GM18909 (cell line): Measurements from ENCODE around the gene NKAIN4.

ENCODE experiments used
- ATAC-seq: cut with Tn5 transposase; IDR thresholded peaks from one replicate; pipeline ENCODE4 v1.9.1; 2021; ENCODE audit warnings: mild to moderate bottlenecking; ENCODE audit not compliant: unreplicated experiment, poor library complexity

Gene NKAIN4

DNA sequence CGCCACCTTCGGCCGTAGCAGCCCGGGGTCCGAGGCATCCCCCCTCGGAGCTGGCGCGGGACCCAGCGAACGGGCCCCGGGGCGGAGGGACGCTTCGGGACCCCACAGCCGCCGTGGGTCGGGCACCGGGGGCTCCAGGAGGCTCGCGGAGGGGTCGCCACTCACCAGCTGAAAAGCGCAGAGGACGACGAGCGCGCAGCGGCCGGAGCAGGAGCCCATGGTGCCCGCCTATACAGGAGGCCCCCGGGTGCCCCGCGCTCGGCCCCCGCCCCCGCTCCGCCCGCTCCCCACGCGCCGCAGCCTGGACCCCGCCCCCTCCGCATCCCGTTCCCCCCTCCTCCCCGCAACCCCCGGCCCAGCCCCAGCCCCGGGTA, at the start of gene NKAIN4:
NKAIN4 (minus strand) TSS at position 232 of the 374 bp plus-strand sequence; CDS start at position 219, 13 bp downstream.
- no peak for ATAC-seq

DNA sequence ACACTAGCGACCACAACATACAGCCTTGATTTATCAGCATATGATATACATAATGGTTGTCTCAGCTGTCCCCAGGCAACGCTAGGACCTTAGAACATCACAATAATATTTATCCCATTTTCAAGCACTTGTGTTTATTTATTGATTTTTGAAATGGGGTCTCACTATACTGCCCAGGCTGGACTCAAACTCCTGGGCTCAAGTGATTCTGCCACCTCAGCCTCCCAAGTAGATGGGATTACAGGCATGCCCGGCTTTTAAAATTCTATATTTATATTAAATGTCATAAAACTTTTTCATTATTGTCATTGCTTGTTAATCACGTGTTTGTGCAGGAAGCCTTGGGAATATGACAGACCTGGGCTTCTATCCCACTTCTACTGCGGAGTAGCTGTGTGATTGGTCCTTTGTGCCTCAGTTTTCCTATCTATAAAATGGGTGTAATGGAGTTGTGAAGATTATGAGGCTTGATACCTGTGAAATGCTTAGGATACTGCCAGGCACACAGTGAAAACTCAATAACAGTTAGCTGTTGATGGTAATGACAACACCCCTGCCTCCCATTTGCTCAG, 48.9 kb upstream of the NKAIN4 start:
- no peak for ATAC-seq

DNA sequence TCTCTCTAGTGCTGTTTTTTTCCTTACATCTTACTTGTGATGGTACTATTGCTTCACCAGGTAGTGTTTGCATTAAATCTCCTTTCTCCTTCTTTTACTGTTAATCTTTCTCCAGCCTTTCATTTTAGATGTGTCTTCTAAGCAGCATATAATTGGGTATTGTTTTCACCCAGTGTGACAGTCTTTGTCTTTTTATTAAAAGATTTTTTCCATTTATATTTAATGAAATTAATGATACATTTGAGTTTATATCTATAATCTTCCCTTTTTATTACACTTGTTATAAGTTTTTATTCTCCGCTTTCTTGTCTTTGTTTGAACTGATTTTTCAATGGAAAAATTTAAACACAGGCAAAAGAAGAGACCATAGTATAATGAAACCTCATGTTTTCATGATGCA, 47.4 kb upstream of the NKAIN4 start:
- ATAC-seq: no peak

DNA sequence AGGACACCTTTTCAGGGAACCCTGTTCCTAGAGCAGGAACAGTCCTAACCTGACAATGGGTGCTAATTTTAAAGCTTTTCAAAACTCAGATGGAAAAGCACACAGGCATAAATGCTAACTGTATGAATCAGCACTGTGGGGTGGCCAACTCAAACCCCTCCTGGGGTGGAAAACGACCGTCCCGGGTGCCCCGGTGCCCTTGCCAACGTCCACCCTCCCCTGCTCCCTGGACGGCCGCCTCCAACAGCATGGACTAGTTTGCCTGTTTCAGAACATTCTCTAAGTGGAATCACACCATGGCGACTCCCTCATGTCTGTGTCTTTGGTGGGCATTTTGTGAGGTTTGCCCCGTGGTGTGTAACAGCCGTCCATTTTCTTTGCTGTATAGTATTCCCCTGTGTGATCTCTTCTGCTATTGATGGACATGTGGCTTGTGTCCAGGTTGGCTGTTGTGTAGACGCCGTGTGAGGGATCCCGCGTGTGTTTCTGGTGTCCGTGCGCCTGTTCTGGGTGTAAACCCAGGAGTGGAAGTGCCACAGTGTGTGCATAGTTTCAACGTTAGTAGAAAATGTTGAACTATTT, 44.6 kb upstream of the NKAIN4 start:
- no peak for ATAC-seq

DNA sequence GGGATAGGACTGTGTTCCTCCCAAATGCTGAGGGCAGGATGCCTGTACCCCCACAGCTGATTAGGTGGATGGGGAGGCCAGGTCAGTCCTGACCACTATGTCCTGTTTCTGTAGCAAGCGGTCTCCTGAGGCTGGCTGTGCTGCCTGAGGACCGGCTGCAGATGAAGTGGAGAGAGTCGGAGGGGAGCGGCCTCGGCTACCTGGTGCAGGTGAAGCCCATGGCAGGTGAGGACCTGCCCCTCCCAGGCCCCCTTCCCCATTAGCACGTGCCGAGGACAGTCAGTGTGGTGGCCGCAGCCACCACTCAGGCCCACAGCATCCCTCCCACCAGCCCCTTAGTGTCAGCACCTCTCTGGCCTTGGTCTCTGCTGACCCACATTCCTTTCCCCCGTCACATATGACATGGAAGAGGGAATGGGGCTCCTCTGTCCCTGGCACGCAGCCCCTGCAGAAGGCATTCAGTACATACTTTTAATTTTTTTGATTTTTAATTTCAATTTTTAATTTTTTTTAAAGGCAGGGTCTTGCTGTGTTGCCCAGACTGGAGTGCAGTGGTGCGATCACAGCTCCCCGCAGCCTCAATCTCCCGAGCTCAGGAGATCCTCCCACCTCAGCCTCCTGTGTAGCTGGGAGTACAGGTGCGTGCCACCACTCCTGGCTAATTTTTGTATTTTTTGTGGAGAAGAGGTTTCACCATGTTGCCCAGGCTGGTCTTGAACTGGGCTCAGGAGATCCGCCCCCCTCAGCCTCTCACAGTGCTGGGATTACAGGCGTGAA, 43.7 kb upstream of the NKAIN4 start:
- no peak for ATAC-seq

DNA sequence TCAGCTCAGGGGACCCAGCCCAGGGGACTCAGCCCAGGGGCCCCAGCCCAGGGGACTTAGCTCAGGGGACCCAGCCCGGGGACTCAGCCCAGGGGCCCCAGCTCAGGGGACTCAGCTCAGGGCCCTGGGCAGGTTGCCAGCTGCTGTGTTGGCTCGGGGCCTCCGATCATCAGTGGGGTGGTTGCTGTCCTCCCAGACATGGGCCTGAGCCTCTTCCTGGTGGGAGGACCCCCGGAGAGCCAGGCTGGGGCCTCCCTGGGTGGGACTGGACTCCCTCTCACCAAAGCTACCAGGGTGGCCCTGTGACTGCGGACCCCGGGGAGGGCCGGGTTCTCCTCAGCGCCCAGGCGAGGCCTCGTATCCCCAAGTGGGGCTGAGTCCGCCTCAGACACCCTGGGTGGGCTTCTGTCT, 43.1 kb upstream of the NKAIN4 start:
- no peak for ATAC-seq

DNA sequence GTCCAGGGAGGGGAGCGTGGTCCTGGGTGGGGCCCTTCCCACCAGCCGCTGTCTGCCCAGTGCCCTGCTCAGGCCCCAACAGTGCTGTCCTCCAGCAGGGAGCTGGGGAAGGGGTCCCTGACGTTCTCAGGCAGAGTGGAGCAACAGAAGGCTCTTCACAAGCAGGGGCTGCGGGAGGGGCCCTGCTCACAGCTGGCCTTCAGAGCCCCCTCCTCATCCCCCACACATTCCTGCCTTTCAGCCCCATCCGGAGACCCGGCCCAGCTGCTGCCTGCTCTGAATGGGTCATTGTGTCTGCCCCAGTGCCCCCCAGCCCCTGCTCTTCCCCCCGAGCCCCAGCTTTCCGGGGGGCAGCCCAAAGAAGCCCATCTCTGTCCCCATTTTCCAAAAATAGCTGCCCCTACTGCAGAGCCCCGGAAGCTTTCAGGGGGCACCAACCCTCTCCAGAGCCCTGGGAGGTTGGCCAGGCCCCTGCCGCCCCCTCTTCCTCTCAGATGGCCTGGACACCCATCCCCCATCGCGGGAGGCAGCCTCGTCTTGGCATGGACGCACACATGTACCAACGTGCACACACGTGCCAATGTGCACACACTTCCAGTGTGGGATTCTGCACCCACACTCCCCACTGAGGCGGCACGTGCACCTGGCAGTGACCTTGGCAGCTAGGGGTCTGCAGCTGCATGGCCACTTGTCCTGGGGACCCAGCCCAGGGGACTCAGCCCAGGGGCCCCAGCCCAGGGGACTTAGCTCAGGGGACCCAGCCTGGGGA, 42.5 kb upstream of the NKAIN4 start:
- ATAC-seq: no peak

DNA sequence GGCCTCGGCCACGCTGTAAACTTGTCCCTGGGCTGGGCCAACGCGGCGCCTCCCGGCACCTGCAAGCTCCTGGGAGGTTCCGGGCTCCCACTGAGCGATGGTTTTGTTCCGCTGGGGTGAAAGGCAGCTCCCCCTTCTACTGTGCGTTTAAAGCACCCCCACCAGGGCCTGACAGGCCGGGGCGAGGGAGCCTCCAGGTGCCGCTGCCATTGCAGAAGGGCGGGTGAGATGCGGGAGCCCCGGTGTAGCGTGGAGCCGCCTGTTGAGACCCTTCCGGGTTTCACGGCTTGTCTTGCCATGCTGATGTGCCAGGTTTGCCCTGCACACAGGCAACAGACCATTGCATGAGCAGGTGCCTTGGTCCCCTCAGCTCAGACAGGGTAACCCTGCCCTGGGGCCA, 41.6 kb upstream of the NKAIN4 start:
- ATAC-seq: no peak

DNA sequence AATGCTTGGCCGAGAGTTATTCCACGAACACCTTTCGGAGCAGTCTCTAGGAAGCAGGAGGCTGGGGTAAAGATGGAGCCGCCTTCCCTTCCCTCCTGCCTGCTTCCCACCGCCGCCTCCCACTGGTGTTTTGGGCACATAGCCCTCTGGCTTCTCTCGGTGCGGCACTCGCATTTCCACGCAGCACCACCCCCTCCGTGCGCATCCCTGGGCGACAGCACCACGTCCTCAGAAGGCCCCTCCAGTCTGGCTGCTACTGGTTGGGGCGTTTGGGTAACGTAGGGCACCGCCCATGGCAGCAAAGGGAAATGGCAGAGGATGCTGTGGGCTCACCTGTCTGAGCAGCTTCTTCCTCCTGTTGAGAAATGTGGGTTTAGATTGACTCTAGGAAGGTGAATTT, 41.2 kb upstream of the NKAIN4 start:
- ATAC-seq: no peak

DNA sequence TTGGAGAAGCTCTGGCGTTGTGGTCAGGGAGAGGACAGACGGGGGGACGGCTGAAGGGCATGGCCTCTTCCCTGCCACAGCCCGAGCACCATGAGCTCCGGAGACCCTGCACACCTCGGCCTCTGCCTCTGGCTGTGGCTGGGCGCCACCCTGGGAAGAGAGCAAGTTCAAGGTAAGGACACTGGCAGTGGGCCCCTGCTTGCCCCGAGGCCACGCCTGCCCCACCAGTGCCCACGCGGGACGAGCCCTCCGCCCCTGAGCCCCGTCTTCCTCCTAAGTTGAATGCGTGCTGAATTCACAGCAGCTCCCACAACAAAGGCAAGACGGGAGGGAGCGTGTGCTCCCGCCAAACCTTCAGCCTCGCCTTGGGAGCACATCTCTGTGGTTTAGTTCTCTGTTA, 40.8 kb upstream of the NKAIN4 start:
- ATAC-seq: no peak

DNA sequence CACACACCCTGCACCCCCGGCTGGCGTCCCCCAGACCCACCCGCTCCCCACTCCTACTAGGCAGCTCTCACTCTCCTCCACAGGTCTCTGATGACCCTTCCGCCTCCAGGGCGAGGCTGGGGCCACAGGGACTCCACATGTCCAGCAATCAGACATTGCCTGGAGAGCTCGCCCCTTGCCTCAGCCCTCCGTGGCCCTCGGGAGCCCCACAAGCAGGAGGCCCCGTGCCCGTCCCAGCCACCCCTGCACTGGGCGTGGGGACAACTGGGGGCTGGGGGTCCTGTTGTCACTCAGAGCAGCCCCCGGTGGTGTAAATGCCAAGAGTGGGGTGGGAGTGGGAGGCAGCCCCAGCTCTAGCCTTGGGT, 40.3 kb upstream of the NKAIN4 start:
- no peak for ATAC-seq

DNA sequence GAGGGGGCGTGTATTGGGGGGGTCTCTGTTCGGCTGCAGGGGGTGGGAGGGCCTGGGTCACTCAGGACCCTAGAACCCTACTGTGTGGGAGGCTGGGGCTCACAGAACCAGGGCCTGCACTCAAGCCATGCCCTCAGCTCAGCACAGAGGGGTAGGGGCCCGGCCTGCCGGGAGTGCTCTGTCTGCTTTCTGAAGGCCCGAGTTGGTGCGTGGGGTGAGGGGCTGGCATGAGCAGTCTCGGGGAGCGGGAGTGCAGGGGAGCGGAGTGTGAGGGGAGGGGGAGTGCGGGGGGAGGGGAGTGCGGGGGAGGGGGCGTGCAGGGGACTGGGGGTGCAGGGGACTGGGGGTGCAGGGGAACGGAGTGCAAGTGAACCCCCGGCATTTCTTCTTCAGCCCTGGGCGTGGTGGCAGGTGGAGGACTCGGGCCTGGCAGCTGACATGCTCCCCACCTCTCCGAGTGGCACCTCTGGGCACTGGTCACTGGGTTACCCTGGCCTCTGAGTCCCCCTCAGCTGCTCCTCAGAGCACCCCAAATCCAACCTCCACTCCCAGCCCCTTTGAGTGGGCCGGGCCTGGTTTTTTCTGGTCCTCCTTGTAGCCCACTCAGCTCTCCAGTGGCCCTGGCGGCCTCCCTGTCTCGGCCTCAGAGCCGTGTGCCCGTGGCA, 39.7 kb upstream of the NKAIN4 start:
- ATAC-seq: no peak

DNA sequence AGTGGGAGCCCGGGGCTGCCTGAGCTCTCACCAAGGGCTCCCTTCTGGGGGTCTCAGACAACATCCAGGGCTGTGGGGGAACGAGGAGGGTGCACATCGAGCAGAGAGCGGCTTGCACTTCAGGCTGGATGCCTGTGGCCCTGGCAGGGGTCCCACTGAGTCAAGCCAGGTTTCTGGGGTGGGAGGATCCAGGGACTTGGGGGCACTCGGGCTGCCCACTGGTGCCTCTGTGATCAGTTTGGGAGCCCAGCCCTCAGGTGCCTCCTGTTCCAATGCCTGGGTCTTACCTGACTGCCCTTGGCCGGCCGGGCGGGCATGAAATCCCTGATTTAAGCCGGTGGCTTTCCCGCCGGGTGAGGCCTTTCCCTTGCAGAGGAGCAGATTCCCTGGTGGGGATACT, 39.2 kb upstream of the NKAIN4 start:
- ATAC-seq: no peak

DNA sequence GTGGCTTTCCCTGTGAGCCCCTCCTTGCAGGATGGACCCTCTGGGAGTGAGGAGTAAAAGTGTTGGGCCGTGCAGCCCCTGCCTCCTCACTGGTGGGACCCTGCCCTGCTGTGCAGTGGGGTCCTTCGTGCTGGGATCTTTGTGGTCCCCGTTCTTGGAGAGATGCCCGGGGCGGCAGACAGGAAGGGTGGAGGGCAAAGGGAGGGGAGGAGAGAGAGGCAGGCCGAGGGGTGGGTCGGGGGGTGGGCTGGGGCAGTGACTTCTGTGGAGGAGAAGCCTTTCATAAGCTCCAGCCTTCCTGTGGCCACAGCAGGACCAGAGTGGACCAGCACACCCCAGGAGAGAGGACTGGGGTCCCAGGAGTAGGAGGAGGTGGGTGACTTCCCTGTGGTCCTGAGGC, 38.6 kb upstream of the NKAIN4 start, which contains the start of gene COL20A1:
COL20A1 (plus strand) TSS at position 283 of the 400 bp plus-strand sequence. CDS start 1,922 bp downstream, outside the sequence.
- ATAC-seq: no peak

DNA sequence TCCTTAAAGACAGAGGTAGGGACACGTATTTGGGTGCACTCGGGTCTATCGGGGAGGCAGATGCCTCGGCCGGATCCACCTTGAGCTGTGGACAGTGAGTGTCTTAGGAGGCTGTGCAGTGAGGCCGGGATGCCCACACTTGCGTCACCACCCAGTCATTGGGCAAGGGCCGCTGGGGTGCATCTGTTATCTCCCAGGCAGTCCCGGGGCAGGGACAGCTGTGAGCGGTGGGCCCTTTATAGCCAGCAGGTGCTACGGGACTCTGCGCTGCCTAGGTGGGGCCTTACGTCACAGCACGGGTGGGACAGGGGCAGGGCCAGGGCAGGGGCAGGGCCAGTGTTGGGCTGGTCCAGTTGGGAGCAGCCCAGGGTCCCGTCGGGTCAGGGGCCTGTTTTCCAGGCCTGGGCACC, 38.0 kb upstream of the NKAIN4 start:
- no peak for ATAC-seq

DNA sequence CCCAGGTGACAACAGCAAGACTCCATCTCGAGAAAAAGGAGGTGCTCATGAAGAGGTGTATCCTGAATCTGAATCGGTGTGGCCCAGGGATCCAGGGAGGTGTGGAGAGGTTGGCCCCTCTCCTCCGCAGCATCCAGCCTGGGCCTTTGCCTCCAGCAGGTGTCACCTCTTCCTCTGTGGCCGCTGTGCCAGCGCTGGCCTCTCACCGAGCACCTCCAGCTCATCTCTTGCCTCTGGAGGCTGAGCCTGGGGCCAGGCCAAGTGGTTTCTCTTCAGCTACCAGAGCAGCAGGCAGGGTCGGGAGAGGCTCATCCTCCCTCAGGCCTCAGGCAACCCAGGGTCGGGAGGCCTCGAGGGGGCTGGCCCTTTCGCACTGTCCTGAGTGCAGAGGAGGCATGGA, 37.5 kb upstream of the NKAIN4 start:
- no peak for ATAC-seq

DNA sequence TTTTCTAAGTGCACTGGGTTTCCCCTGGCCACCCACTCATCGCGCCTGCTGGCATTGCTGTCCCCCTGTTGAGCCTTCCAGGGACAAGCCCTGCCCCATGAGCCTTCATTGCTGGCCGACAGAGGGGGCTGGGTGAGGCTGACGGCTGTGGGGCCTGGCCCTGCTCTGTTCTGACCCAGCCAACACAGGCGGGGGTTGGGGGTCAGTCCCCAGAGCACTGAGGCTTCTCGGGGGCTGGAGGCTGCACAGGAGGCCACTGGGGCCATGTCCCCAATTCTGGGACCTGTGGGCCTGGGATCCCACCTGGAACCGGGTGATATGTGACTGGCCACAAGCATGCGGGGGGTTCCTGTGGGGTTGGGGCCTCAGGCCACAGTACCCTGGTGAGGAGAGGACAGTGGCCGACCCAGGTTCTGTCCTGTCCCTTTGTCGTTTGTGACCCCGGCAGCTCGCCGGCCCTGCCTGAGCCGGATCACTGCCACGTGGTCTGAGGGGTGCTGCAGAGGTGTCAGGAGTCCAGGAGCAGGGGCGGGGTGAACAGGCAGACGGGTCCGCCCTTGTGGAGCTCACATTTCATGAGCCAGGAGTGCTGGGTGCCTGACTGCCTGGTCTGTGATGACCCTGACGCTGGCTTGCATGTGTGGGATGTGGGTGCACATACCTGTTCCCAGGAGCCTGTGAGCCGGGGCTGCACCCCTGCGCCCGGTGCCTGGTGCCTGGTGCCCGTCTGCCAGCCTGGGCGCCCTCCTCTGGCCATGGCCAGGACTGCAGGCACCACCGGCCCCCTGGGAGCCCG, 36.6 kb upstream of the NKAIN4 start:
- ATAC-seq: no peak

DNA sequence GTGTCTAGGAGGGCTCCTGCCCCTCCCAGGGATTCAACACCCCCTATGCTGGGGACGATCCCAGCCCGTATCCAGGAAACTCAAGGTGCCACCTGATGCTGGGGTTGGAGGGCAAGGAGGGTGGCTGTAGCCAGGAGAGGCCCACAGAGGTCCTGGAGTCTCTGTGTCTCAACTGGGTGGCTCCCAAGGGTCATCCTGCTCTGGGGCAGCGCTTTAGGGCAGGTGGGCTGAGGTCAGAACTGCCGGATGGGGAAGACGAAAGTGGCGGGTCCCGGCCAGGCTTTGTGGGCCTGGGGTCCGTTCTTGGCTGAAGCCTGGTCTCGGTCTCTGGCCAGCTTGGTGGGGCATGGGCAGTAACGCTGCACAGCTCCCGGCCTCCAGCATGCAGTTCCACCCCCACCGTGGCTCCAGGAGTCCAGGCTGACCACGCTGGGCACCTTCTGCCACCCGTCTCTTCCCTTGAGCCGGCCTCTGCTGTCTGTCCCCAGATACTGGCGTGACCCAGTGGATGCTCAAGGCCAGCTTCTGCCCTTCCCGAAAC, 35.9 kb upstream of the NKAIN4 start:
- no peak for ATAC-seq

DNA sequence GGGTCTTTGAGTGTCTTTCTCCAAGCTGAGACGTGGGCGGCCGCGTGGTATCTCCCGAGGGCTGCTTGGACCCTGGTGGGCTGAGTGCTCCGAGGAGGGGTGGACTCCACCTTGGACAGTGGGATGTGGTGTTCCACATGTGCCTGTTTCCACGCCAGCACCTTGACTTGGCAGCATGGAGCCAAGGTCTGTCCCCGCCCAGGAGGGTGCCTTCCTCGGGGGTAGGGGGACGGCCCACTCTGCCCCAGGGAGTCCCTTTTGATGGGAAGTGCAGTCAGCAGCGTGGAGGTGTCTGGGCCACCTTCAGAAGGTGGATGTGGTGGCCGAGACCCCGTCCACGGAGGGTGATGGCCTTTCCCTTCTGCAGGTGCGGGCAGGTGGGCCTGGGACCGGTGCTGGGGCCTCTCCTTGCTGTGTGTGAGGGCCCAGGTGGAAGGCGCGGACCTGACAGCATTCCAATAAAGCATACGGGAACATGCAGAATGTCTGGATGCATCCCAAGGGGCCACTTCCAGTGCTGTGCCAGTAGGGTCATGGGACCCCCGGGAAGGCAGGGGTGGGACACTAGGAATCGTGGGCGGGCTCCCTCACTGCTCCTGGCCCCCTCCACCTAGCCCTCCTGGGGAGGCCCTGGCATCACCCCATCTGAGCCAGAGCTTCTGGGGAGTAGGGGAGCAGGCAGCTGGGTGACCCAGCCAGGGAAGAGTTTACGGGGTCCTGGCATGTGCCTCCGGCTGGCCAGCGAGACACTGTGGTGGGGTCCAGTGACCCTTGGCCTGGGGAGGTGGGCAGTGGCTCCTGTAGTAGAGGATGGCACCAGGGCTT, 35.3 kb upstream of the NKAIN4 start:
- no peak for ATAC-seq
